Stimulated activated CD4-positive, alpha-beta T cell treated with anti-CD3 and anti-CD28 coated beads, Interleukin-12 subunit alpha, Interleukin-12 subunit beta, amount 100 ng/mL, for 4 hours (primary cell): ENCODE data around the gene PCDHGA1.
"Not testable (repeated sequence)": the region's sequence is repeated elsewhere in the genome, so short reads cannot be mapped to it uniquely, and the experiment has no call there.

Experiments used
- DNase-seq: peaks from one replicate; pipeline ENCODE4 v3.0.0-alpha.2; 2020

Gene PCDHGA1

DNA sequence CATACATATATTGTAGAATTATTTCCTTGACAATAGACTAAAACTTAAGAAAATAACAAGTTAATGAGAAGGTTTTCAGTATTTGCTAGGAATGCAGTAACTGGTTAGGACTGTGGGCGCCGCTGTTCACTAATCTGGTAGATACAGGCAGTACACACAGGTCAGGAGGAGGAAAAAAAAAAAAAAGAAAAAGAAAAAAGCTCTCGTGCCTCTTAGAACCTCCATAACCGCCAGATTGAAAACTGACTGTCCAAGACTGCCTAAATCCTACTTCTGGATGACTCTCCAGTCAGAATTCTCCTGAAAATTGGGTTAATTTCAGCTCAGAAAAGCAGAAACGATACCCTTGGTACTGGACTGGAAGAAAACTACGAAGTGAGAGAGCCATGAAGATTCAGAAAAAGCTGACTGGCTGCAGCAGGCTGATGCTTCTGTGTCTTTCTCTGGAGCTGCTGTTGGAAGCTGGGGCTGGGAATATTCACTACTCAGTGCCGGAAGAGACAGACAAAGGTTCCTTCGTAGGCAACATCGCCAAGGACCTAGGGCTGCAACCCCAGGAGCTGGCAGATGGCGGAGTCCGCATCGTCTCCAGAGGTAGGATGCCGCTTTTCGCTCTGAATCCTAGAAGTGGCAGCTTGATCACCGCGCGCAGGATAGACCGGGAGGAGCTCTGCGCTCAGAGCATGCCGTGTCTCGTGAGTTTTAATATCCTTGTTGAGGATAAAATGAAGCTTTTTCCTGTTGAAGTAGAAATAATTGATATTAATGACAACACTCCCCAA is at the start of gene PCDHGA1:
PCDHGA1 (plus strand) TSS at position 216 of the 782 bp plus-strand sequence.
- DNase-seq: no peak

- no peak for DNase-seq
Measured at GRCh38 chr5:141298376-141298775, 31.9 kb upstream of the PCDHGA1 start.

DNA sequence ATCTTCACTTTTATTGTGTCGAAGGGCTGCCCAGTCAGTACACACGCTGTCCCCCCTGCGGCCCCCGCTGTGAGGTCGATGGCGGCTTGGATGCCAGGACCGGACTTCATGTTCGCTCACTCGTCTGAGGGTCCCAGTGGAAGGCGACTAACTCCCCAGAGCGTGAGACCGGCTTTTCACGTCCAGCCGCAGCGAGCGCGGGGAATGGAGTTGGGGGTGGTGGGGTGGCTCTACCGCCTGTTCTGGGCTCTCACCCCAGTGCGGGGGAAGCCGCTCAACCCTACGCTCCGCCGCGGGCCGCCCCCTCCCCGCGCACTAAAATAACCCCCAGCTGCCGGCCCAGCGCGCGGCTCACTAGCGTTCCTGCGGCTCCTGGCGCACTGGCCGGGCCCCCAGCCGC is 26.6 kb upstream of the PCDHGA1 start, which contains the start of gene SLC25A2:
SLC25A2 (minus strand) TSS at position 294 of the 400 bp plus-strand sequence; CDS start at position 110, 184 bp downstream.
- DNase-seq: no peak

GRCh38 chr5:141306630-141307029 is 23.7 kb upstream of the PCDHGA1 start:
- DNase-seq: no peak

DNA sequence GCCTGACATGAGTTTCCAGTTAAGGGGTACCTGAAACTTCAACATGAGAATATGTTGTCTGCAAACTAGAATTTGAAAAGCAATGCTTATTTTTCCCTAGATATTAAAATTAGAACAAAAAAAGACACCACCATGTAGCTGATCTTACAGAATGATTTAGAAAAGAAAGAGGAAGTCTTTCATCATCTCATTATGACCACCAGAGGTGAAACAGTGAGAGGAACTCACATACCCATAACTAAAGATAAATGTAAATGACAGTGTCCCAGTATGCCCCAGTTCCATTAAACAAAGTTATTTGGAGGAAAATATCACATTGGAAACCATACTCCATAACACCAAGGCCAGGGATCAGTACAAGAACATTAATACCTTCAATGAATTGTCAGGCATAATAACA is 16.6 kb upstream of the PCDHGA1 start:
- DNase-seq: no peak

DNA sequence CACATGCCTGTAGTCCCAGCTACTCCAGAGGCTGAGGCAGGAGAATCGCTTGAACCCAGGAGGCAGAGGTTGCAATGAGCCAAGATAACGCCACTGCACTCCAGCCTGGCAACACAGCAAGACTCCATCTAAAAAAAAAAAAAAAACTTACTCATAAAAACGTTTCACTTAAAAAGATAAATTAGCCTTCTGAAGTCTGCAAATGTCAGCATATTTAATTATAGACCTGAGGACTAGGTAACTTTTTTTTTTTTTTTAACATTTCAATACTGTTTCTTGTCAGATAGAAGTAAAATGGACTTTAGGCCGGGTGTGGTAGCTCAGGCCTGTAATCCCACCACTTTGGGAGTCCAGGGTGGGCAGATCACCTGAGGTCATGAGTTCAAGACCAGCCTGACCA is 13.4 kb upstream of the PCDHGA1 start:
- DNase-seq: not testable (repeated sequence)

- DNase-seq: no peak
Measured at GRCh38 chr5:141319202-141319601, 11.1 kb upstream of the PCDHGA1 start.

GRCh38 chr5:141319699-141320098 is 10.6 kb upstream of the PCDHGA1 start:
- no peak for DNase-seq

DNA sequence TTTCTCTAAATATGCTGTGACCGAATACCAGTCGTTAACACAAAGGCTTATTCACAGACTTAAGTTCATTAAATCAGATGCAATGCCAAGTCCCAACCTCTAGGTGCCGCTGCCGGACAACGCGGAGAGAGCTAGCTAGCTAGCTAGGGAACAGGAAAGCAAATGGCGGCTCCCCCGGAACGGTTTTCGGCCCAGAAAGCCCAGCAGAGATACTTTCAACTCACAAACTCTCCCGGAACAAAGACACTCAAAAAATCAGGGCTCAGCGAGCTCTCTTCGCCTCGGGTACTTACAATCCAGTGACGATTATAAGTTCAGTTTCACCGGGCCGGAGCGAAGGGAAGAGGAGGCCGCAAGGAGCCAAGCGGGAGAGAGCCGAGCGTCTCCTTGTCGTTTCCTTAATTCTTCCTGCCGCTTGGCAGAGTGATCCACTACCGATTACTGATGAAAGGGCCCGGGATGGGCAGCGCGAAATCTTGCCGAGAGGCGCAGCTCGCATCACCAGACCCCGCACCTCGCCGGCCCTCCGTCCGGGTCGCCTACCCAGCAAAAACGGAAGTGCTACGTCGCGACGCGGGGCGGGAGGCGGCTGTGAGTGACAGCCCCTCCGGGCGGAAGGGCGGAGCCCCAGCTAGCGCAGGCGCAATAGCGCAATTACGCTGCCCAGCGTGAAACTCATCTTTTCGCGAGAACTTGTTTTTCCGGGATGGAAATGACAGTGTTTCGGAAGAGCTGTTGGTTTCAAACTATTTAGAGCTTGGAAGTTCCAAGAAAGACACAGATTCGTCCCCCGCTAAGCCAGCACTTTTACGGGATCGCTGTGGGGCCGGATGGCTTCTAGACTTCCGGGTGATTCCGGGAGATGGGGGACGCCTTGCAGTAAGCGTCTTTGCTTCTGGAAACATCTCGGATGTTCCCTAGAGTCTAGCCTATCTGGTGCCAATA is 9.8 kb upstream of the PCDHGA1 start, which contains the start of gene TAF7:
TAF7 (minus strand) TSS at position 560 of the 945 bp plus-strand sequence. CDS start 740 bp downstream, outside the sequence.
- DNase-seq: peak; percentile 89

DNA sequence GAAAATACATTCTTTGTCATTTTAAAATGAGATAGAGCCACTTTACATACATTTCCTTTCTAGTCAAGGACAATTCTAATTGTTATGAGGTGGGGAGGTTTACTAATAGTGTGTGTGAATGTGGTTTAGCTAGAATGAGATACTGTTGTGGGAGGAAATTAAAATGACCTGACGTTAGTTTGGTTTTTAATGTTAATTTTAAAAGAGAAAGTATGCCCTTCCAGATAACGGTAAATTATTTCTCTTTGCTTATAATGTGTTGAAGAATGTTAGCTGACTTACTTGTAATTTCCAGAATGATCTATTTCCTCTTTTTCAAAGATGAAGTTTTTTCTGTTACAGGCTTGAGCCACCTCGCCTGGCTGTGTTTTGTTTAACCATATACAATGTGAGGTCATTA is 8.1 kb upstream of the PCDHGA1 start:
- DNase-seq: no peak

DNA sequence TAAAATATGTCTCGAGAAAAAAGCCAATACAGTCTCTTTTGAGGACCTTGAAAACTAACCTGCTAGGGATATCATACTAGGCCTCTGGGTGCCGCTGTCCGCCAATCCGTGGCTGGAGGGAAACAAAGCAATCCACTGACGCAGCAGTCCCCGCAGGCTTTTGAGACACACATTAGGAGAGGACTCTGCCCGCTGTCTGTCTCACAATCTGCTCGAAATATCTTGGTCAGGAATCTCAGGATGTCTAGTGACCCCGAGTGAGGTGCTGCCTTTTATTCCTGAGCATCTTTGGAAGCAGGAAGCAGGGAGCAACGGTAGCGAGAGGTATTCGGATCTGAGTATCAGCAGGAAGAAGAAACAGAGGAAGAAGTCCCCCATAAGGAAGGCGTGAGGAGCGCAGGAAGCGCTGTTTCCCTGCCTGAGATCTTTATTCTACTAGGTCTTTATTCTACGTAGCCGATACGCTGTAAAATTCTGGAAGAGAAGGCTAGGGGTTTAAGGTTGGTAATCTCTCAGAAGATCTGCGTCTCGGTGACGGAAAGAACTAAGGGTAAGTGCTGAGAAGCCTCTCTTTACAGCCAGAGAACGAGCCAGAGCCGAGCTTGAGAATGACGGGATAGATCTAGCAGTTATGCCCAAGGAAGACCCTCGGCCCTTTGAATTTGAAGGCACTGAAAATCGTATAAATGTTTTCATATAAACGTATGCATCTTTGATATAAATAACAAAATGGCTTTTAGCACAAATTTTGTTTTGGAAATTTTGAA is 4.0 kb upstream of the PCDHGA1 start:
- DNase-seq: peak; percentile 60

DNA sequence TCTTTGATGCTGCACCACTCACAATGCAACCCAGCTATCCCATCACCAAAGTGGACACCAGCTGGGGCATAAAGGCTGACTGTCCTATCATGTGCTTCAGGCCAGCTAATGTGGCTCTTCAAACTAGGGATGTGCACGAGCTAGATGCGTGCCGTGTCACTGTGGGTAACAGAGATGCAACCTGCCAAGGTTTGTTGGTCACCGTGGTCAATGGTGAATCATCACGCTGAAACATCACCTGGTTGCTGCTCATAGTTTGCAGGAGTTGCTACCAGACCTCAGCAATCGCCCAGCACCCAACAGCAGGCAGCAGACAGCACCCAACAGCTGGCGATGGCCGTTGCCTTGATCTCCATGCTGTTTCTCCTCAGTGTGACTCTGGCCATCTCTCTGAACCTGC is 2.1 kb upstream of the PCDHGA1 start:
- no peak for DNase-seq

DNA sequence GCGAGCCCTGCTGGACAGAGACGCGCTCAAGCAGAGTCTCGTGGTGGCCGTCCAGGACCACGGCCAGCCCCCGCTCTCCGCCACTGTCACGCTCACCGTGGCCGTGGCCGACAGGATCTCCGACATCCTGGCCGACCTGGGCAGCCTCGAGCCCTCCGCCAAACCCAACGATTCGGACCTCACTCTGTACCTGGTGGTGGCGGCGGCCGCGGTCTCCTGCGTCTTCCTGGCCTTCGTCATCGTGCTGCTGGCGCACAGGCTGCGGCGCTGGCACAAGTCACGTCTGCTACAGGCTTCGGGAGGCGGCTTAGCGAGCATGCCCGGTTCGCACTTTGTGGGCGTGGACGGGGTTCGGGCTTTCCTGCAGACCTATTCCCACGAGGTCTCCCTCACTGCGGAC is 2.3 kb downstream of the PCDHGA1 start:
- DNase-seq: not testable (repeated sequence)

GRCh38 chr5:141338538-141339306 is 8.4 kb downstream of the PCDHGA1 start, which contains the start of gene PCDHGA2:
Gene PCDHGA2 (plus strand): TSS chr5:141338760.
- DNase-seq: no peak

- not testable (repeated sequence) for DNase-seq
Measured at GRCh38 chr5:141340781-141341354, 10.6 kb downstream of the PCDHGA1 start.

- DNase-seq: no peak
Measured at GRCh38 chr5:141342773-141343172, 12.5 kb downstream of the PCDHGA1 start.

DNA sequence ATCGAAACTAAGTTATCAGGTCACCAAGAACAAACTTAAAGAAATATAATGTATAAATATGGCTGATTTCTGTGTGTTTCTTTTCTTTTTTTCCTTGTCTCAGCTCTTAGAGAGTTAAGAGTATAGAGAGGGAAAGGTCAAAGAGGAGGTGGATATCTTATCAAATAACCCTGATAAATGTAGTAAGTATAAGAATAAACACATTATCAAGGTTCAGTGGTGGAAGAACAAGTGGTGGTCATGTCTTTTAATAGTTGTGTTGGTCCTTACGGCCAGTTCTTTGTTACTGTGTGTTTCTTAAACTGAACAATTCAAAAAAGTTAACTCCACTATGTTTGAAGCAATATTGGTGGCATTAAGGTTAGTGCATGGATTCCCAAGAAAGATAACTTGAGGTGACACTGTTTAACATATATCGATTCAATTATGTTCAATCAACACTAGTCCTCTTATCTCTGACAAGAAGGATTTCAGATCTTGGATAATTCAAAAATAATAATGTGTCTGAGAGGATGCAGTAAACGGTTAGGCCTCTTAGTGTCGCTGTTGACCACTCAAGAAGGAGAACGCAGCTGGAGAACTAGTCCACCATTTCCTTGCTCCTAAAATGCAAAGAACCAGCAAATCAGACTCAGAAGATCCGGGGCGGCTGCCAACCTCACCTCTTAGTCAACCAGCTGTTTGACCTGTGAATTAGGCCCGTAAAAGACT is 13.1 kb downstream of the PCDHGA1 start, which contains the start of gene PCDHGA3:
PCDHGA3 (plus strand) TSS at position 588 of the 711 bp plus-strand sequence. CDS start 205 bp downstream, outside the sequence.
- no peak for DNase-seq

DNA sequence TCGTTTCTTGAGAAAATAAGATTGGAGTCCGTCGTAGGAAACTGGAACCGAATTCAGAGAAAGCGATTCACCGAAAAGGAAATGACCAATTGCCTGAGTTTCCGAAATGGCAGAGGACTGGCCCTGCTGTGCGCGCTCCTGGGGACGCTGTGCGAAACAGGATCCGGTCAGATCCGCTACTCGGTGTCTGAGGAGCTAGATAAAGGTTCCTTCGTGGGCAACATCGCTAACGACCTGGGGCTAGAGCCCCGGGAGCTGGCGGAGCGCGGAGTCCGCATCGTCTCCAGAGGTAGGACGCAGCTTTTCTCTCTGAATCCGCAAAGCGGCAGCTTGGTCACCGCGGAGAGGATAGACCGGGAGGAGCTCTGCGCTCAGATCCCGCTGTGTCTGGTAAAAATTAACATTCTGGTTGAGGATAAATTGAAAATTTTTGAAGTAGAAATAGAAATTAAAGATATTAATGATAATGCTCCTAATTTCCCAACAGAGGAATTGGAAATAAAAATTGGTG is 13.7 kb downstream of the PCDHGA1 start:
- DNase-seq: no peak

- no peak for DNase-seq
Measured at GRCh38 chr5:141345327-141345726, 15.0 kb downstream of the PCDHGA1 start.

DNA sequence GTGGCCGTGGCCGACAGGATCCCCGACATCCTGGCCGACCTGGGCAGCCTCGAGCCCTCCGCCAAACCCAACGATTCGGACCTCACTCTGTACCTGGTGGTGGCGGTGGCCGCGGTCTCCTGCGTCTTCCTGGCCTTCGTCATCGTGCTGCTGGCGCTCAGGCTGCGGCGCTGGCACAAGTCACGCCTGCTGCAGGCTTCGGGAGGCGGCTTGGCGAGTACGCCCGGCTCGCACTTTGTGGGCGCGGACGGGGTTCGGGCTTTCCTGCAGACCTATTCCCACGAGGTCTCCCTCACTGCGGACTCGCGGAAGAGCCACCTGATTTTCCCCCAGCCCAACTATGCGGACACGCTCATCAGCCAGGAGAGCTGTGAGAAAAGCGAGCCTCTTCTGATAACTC is 15.7 kb downstream of the PCDHGA1 start:
- DNase-seq: not testable (repeated sequence)
